Fibroblast of upper back skin (primary cell): Measurements from ENCODE around the gene SNED1.

Experiments
- DNase-seq: peaks from one replicate; pipeline ENCODE4 v3.0.0-alpha.2; 2013

SNED1 gene

DNA sequence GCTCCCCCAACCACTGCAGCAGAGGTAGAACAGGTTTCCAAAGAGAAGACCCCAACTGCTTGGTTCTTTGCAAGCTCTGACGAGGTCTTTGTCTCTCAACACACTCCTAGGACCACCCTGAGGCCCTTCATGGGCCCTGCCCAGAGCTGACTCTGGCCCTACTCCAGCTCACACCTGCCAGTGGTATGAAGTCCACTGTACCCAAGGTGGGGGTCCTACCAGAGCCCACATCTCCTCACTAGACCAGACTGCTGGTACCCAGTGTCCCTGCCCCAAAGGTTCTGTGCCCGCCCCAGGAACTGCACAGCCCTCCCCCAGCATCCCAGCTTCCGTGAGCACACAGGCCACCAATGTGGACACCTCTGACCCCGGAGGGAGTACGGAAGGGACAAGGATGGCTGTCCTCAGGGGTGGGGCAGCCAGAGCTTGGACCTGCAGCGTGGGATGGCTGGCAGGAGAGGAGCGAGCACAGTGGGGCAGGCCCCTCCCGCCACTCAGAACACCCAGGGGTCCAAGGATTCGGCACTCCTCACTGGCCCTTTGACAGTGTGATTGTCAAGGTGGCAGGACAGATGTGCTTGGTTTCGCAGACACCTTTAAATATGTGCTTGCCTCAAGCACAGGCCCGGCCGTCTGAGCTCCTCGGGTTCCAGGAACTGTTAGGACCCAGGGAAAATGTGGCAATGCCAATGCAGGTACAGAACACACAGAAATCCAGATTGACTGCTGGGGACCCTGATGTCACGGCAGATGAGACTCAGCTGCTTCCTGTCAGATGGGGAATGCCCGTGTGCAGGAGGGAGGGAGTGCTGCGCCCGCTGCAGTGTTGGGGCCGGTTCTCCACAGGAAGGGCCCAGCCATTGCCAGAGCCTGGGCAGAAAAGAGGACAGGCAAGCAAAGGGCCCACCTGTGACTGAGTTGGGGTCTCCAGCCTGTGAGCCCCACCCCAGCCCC, 52.5 kb downstream of the SNED1 start:
- DNase-seq, result no peak

DNA sequence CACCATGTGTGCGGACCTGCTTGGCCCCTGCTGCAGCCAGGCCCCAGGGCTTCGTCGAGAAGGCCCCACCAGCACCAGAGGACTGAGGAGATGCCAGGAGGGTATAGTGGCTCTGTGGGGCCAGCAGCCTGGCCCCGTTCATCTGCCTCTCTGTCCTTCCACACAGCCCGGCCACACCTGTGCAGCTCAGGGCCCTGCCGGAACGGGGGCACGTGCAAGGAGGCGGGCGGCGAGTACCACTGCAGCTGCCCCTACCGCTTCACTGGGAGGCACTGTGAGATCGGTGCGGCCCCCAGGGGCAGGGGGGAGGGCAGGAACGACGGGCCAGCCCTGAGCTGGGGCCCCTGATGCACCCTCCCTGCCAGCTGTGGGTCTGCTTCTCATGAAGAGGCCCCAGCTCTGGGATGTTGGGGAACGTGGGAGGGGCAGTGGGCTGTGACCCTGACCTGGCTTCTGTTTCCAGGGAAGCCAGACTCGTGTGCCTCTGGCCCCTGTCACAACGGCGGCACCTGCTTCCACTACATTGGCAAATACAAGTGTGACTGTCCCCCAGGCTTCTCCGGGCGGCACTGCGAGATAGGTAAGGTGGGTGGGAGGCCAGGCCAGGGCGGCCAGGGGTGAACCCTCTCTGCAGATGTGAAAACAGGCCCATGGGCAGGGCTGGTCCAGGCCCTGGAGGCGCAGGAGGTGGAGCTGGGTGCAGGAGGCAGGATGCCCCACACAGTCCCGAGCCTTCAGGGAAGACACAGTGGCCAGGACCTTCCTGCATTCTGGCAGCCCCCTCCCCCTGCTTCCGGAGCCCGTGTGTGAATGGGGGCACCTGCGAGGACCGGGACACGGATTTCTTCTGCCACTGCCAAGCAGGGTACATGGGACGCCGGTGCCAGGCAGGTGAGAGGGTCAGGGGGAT, 53.4 kb downstream of the SNED1 start:
- no peak for DNase-seq

GRCh38 chr2:241052677-241053360, 54.4 kb downstream of the SNED1 start:
- no peak for DNase-seq

- DNase-seq, result no peak
Observed at GRCh38 chr2:241053576-241054251, 55.3 kb downstream of the SNED1 start.

DNA sequence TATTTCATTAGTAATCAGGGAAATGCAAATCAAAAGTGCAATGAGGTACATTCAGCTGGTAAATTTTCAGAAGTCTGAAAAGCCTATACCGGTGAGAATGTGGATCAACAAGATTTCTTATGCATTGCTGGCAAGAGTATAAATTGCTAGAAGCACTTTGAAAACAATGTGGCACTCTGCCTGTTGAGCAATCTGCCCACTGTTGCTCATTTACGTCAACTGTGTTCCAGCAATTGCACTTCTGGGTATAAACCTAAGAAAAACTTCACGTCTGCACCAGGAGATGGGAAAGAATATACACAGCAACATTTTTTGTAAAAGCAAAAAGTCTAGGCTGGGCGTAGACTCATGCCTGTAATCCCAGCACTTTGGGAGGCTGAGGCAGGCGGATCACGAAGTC, 62.9 kb downstream of the SNED1 start:
- DNase-seq, result no peak

GRCh38 chr2:241062389-241063092, 64.1 kb downstream of the SNED1 start:
- no peak for DNase-seq

DNA sequence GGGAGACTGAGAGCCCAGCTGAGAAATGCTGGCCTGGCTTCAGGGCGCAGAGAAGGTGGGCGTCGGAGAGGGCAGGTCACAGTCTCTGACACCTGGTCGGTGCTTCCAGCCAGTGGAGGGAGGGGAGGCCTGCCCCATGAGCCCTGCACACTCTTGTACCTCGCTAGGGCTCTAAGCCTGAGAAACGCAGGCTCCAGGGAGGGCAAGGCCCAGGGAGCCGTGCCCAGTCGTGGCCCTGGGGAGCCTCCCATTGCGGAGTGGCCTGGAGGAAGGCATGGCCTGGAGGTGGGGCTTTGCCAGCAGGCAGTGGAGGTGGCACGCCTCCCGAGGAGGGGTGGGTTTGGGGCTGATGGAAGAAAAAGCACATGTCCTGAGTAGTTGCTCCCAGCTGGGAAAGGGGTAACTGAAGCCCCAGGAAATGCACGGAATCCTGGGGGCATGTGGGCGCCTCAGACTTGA, 64.7 kb downstream of the SNED1 start:
- no peak for DNase-seq

- no peak for DNase-seq
Observed at GRCh38 chr2:241063587-241063986, 65.2 kb downstream of the SNED1 start.

DNA sequence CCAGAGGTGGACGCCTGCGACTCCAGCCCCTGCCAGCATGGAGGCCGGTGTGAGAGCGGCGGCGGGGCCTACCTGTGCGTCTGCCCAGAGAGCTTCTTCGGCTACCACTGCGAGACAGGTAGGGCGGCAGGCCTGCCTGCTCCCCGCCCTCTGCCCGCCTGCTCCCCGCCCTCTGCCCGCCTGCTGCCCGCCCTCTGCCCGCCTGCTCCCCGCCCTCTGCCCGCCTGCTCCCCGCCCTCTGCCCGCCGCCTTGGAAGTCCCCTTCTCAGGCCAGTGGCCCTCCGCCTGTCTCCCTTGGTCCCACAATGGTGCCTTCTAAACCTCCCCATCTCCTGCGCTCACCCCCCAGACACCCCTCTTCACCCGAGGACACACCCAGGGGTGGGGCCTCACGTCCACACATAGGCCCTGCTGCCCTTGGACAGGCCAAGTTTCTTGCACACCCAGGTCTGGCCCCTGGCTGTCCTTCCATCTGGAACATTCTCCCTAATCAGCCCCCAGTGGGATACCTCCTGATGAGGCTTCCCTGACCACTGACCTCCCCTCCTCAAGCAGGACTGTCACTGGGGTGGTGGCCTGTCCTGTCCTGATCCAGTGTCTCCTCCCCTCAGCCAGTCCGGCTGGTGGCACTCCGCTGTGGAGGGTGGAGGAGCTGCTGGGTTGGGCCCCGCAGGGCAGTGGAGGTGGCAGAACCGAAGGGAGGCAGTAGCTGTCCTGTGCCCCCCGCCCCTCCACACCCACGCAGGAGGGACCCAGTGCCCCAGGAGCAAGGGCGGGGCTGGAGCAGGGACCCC, 65.8 kb downstream of the SNED1 start:
- no peak for DNase-seq

- no peak for DNase-seq
Observed at GRCh38 chr2:241064802-241065354, 66.5 kb downstream of the SNED1 start.

DNA sequence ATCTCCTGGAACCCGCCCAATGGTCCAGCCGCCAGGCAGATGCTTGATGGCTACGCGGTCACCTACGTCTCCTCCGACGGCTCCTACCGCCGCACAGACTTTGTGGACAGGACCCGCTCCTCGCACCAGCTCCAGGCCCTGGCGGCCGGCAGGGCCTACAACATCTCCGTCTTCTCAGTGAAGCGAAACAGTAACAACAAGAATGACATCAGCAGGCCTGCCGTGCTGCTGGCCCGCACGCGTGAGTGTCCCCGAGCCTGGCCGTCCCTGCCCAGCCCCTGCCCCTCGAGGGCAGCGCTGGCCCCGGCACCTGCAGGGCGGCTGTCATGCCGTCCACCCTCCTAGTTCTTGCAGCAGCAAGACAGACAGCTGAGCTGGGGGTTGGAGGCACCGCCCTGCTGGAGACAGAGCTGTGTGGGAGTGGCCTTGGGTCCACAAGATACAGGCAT, 67.0 kb downstream of the SNED1 start:
- no peak for DNase-seq

GRCh38 chr2:241066171-241066892, 67.9 kb downstream of the SNED1 start:
- no peak for DNase-seq

DNA sequence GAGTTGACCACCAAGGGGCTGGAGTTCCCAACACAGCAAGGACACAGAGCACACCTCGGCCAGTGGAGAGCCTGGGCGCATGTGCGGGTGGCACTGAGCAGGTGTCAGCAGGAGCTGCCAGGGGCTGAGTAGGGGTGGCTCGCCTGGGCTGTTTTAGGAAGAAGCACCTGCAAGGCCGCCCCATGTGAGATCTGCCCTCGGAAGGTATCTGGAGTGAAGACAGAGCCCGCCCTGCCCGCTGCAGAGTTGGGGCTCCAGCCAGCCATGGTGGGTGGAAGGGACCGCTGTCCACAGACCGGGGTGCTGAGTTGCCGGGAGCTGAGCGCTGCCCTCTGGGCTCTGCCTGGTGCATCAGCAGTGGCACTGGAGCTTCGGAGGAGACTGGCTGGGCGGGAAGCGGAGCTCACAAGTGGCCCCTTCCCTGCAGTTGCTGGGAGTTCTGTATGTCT, 68.5 kb downstream of the SNED1 start:
- DNase-seq, result no peak

GRCh38 chr2:241067501-241068135, 69.2 kb downstream of the SNED1 start:
- DNase-seq, result no peak

DNA sequence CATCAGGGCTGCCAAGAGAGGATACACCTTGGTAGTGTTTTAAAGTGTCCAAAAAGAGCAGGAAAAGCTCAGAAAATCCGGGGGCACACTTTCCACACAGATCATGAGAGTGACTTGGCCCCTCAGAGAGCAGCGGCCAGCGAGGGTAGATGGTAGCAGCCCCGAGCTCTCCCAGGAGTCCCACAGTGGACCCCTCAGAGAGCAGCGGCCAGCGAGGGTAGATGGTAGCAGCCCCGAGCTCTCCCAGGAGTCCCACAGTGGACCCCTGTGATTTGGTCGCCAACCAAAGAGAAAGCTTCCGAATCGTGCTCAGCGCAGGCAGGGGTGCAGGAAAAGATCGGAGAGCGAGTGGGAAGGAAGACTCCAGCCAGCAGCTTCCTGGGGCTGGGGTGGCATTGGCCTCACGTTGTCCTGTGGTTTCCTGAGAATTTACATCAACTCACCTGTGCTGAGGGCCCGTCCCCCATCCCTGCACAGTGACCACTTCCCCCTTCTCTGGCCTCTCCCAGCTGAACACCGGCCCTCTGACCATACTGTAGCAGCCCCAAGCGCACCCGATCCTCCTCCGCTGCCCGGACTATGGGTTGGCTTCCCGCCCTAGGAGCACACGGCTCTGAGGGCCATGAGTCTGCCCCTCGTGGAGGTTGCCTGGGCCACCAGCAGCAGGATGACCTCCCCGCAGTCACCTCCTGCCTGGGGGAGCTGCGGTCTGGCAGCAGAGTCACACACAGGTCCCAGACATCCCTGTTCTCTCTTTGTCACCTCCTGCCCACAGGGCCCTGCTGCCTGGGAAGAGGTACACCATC, 69.9 kb downstream of the SNED1 start:
- DNase-seq, result no peak

GRCh38 chr2:241068942-241069810, 70.8 kb downstream of the SNED1 start:
- DNase-seq, result no peak

- no peak for DNase-seq
Observed at GRCh38 chr2:241069821-241070281, 71.4 kb downstream of the SNED1 start.
